ENCODE results near the gene CTSZ.
"Not testable (repeated sequence)": the region's sequence is repeated elsewhere in the genome, so short reads cannot be mapped to it uniquely, and the experiment has no call there.

Gene CTSZ

GRCh38 chr20:59006864-59007664 is at the start of gene CTSZ:
Gene CTSZ (minus strand): TSS chr20:59007254. CDS start chr20:59007128, 126 bp downstream.
- peak; percentile 62 for DNase-seq

- no peak for DNase-seq
Measured at GRCh38 chr20:59055302-59055701, 48.2 kb upstream of the CTSZ start.

- peak; percentile 31 for DNase-seq
Measured at GRCh38 chr20:59051666-59052185, 44.7 kb upstream of the CTSZ start.

- no peak for DNase-seq
Measured at GRCh38 chr20:59050437-59050836, 43.4 kb upstream of the CTSZ start.

GRCh38 chr20:59048681-59049030 is 41.6 kb upstream of the CTSZ start:
- DNase-seq: no peak

- DNase-seq: no peak
Measured at GRCh38 chr20:59047938-59048680, 41.1 kb upstream of the CTSZ start.

GRCh38 chr20:59046862-59047261 is 39.8 kb upstream of the CTSZ start:
- DNase-seq: no peak

- no peak for DNase-seq
Measured at GRCh38 chr20:59044796-59045195, 37.7 kb upstream of the CTSZ start.

GRCh38 chr20:59044295-59044694 is 37.2 kb upstream of the CTSZ start:
- DNase-seq: no peak

- no peak for DNase-seq
Measured at GRCh38 chr20:59043698-59044097, 36.6 kb upstream of the CTSZ start.

- peak; percentile 95 for DNase-seq
Measured at GRCh38 chr20:59042796-59043631, 36.0 kb upstream of the CTSZ start.

- peak; percentile 46 for DNase-seq
Measured at GRCh38 chr20:59042151-59042795, 35.2 kb upstream of the CTSZ start, which contains the start of gene PRELID3B. Gene PRELID3B (minus strand): TSS chr20:59042786. CDS start chr20:59042730, 56 bp downstream.

GRCh38 chr20:59041487-59041886 is 34.4 kb upstream of the CTSZ start:
- not testable (repeated sequence) for DNase-seq

GRCh38 chr20:59040667-59041066 is 33.6 kb upstream of the CTSZ start:
- DNase-seq: no peak

GRCh38 chr20:59039233-59039632 is 32.2 kb upstream of the CTSZ start:
- DNase-seq: no peak

- no peak for DNase-seq
Measured at GRCh38 chr20:59037386-59037785, 30.3 kb upstream of the CTSZ start.

- no peak for DNase-seq
Measured at GRCh38 chr20:59035381-59035780, 28.3 kb upstream of the CTSZ start.

GRCh38 chr20:59033616-59034165 is 26.6 kb upstream of the CTSZ start:
- no peak for DNase-seq

- DNase-seq: no peak
Measured at GRCh38 chr20:59033093-59033492, 26.0 kb upstream of the CTSZ start.

GRCh38 chr20:59032713-59033059 is 25.6 kb upstream of the CTSZ start:
- DNase-seq: no peak

GRCh38 chr20:59032023-59032712 is 25.1 kb upstream of the CTSZ start, which contains the start of gene ATP5F1E:
Gene ATP5F1E (minus strand): TSS chr20:59032335. CDS start chr20:59032251, 84 bp downstream.
- peak; percentile 97 for DNase-seq

Data from left hindlimb (tissue), 1 donor.